ENCODE data around the gene PRAMEF5. TPM values are rescaled to one million over a fixed set of nuclear protein-coding genes. Genes with fewer than 3 reads are reported as not detected.
"Not testable (repeated sequence)": the region's sequence is repeated elsewhere in the genome, so short reads cannot be mapped to it uniquely, and the experiment has no call there.

The PRAMEF5 gene
- polyA plus RNA-seq, 3 donors: not detected

DNA sequence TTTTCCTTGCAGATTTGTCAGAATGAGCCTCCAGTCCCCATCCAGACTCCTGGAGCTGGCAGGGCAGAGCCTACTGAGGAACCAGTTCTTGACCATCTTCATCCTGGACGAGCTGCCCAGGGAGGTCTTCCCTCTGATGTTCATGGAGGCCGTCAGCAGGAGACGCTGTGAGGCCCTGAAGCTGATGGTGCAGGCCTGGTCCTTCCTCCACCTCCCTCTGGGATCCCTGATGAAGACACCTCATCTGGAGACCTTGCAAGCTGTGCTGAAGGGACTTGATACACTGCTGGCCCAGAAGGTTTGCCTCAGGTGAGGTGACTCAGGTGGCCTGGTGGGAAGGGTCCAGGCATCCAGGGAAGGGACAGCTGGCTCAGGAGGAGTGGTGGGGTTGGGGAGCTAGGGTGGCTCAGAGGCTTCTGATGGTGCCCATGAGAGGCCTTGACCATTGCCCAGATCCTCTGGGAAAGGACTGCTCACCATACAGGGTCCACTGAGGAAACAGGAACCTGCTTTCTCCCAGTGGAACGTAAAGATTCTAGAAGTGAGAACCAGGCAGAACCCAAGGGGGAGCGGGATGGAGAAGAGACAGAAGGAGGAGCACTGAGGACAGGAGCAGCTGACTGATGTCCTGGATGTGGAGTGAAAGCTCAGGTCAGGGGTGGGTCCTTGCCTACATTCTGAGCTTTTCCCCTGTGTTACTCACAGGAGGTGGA lies 8.0 kb upstream of the PRAMEF5 start:
- not testable (repeated sequence) for DNase-seq (ENCODE audit: extremely low read depth in 1 of 11, low read depth in 9 of 11, low spot score in 4 of 11)

DNA sequence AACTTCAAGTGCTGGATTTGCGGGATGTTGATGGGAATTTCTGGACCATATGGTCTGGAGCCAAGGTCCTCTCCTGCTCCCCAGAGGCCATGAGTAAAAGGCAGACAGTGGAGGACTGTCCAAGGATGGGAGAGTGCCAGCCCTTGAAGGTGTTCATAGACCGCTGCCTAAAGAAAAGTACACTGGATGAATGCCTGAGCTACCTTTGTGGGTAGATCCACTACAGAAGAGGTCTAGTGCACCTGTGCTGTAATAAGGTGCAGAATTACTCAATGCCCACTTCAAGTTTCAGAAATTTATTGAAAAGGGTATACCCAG lies 7.5 kb upstream of the PRAMEF5 start:
- not testable (repeated sequence) for DNase-seq (ENCODE audit: extremely low read depth in 1 of 11, low read depth in 9 of 11, low spot score in 4 of 11)

DNA sequence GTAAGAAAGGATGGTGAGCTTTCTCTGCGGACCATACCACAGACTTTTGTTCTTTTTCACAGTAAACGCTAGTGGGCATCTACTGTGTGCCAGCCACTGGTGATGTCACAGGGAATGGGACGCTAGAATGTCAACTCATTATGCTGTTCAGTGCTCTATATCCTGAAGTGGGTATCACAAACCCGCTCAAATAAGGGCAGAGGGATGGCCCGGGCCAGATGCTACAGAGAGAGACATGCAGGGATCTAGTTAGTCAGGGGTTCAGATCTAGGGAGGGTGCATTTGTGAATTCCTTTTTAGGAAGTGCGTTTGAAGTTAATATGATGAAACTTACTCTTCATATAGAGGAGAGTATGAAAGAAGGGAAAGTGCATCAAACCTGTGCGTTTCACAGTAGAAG lies 6.9 kb upstream of the PRAMEF5 start:
- DNase-seq (ENCODE audit: extremely low read depth in 1 of 11, low read depth in 9 of 11, low spot score in 4 of 11): not testable (repeated sequence)

DNA sequence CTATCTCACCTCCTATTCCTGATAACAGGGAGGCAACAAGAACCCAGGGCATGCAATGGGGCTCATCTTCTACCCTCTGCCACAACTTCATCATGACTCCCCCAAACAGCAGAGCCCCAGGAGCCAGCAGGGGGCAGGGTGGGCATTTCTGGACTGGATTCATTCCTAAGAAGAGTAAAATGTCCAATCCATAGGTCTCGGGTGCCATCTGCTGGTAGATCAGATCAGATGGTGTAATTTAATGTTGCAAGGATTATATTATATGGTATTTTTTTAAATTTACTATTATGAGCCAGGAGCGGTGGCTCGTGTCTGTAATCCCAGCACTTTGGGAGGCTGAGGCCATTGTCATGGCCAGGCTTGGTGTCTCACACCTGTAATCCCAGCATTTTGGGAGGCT lies 11.1 kb downstream of the PRAMEF5 start:
- DNase-seq (ENCODE audit: extremely low read depth in 1 of 11, low read depth in 9 of 11, low spot score in 4 of 11): not testable (repeated sequence)

DNA sequence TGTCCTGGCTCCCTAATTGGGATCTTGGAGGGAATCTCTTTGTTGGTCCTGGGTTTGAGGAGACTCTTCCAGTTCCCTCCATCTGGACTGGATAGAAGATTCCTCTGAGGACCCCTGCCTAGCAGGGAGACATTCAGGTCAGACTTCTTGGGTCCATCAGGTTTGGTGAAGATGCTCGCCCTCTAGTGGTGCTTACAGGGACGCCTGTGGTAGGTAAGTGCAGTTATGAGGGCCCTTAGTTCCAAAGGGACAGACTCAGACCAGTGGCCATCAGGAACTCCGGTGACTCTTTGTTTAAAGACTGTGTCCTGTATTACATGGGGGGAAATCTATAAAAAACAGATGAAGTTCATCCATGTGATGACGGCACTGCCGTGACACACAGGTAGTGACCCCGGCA lies 23.0 kb downstream of the PRAMEF5 start:
- DNase-seq (ENCODE audit: extremely low read depth in 1 of 11, low read depth in 9 of 11, low spot score in 4 of 11): not testable (repeated sequence)

DNA sequence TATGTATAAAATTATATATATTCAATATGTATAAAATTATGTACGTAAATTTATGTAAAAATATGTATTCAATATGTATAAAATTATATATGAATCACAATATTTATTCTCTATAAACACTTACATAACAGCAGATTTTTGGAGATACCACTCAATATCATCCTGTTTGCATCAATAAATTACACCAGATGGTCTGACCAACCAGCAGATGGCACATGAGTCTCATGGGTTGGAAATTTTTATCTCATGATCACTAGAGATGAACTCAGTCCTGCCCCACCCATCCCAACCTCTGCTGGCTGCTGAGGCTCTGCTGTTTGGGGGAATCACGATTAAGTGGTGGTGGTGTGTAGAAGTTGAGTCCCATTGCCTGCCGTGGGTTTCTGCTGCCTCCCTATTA lies 25.6 kb downstream of the PRAMEF5 start:
- DNase-seq (ENCODE audit: extremely low read depth in 1 of 11, low read depth in 9 of 11, low spot score in 4 of 11): not testable (repeated sequence)

DNA sequence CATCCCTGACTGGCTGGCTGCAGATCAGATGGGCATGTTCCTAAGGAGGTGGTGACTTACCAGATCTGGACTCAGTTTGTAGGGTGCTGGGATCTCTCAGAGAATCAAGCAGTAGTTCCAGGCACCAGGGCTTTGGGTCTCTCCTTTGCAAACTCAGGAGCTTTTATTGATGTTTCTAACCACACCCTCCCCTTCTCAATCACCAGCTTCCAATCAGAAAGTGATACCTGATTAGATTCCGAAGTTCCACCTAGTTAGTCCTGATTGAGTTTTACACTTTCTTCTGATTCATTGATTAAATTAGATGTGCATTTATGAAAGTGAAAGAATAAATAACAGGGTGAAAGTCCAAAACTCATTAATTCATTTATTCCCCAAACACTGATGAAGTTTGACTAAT lies 31.0 kb downstream of the PRAMEF5 start, which contains the start of gene PRAMEF8:
TSS of gene PRAMEF8 (minus strand) at position 101 of the 400 bp plus-strand sequence. CDS start 1,046 bp downstream, outside the sequence.
- not testable (repeated sequence) for DNase-seq (ENCODE audit: extremely low read depth in 1 of 11, low read depth in 9 of 11, low spot score in 4 of 11)

DNA sequence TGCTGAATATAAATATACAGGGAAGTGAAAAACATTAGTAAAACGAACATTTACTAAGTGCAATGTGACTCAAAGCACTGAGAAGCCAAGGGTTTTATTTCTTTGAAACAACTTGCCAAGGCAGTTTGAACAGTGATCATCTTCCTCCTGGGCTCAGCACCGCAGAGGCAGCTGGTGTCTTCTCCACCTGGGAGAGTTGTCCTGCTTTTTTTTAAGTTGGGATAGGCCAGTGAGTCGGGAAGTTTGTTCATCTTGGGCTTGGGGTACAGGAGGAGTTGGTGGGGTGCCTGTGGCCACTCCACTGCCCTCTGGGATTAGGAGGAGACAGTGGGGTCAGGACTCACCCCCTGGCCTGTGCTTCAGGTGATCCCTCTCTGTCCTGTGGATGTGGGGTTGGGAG lies 35.0 kb downstream of the PRAMEF5 start:
- DNase-seq (ENCODE audit: extremely low read depth in 1 of 11, low read depth in 9 of 11, low spot score in 4 of 11): not testable (repeated sequence)

DNA sequence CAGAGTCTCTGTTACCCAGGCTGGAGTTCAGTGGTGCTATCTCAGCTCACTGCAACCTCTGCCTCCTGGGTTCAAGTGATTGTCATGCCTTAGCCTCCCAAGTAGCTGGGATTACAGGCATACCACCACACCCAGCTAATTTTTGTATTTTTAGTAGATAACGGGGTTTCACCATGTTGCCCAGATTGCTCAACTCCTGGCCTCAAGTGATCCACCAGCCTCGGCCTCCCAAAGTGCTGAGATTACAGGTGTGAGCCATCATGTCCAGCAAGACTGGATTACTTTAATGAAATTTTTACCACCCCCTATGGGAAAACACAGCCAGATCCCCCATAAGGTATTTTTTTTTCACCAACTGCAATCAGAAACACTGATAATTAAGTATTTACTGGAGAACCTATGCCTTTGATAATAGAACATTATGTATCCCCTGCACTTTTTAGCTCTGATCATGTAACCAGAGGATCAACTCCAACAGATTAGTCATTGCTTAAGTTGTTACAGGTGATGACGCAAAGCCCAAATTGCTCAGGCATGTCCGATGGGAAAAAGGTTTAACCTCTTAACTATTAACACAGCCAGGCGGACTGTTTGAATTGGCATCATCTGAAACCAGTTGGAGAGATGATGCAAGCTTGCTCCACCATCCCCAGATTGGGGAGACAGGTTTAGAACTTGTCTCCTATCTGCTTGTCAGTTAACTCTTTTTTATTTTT lies 43.4 kb downstream of the PRAMEF5 start:
- DNase-seq (ENCODE audit: extremely low read depth in 1 of 11, low read depth in 9 of 11, low spot score in 4 of 11): not testable (repeated sequence)

DNA sequence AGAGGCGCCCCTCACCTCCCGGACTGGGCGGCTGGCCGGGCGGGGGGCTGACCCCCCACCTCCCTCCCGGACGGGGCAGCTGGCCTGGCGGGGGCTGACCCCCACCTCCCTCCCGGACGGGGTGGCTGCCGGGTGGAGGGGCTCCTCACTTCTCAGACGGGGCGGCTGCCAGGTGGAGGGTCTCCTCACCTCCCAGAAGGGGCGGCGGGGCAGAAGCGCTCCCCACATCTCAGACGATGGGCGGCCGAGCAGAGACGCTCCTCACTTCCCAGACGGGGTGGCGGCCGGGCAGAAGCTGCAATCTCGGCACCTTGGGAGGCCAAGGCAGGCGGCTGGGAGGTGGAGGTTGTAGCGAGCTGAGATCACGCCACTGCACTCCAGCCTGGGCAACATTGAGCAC lies 44.7 kb downstream of the PRAMEF5 start:
- DNase-seq (ENCODE audit: extremely low read depth in 1 of 11, low read depth in 9 of 11, low spot score in 4 of 11): not testable (repeated sequence)

DNA sequence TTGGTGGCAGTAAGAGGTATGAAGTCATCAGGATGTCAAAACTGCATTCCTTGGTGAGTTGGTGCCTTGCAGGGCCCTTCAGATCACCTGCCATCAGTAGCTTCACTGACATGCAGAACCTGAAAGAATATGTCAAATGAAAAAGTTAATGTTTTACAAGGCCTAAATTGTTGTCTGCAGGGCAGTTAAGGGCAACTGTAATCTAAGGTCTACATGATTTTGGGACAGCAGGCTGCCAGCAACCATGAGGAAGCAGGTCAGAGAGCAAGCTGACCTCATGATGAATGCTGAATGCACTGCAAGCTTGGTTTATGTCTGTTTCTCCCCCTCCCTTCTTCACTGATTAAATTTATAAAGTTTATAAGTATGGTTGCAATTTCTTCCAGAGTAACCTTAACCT lies 48.2 kb downstream of the PRAMEF5 start:
- DNase-seq (ENCODE audit: extremely low read depth in 1 of 11, low read depth in 9 of 11, low spot score in 4 of 11): not testable (repeated sequence)

DNA sequence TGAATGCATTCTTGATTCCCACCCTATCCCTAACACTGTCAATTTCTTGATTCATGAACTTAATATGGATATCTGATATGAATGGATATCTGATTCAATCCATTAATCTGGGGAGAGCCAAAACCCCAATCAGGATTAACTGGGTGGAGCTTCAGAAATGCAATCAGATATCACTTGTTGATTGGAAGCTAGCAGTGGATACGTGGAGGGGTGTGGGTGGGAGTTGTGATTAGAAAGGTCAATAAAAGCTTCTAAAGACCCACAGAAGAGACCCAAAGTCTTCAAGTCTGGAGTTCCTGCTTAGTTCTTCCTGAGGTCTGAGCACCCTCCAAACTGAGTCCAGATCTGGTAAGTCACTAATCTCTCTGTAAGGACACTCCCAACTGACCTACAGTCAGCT lies 49.2 kb downstream of the PRAMEF5 start, which contains the start of gene PRAMEF33:
TSS of gene PRAMEF33 (plus strand) at position 301 of the 400 bp plus-strand sequence. CDS start 2,416 bp downstream, outside the sequence.
- DNase-seq (ENCODE audit: extremely low read depth in 1 of 11, low read depth in 9 of 11, low spot score in 4 of 11): not testable (repeated sequence)

Other genes starting within 250 kb of the PRAMEF5 start
- gene PRAMEF27, start 197.6 kb upstream of the PRAMEF5 start, polyA plus RNA-seq (ENCODE audit: insufficient read length in 3 of 3): not detected
- not detected for gene HNRNPCL3, start 193.4 kb upstream of the PRAMEF5 start, polyA plus RNA-seq (ENCODE audit: insufficient read length in 3 of 3)
- not detected for gene PRAMEF25, start 183.4 kb upstream of the PRAMEF5 start, polyA plus RNA-seq (ENCODE audit: insufficient read length in 3 of 3)
- gene HNRNPCL2, start 137.3 kb upstream of the PRAMEF5 start, polyA plus RNA-seq (ENCODE audit: insufficient read length in 3 of 3): under 1 TPM in 1 of 3 donors, not detected in 2; 0.17 TPM
- not detected for gene PRAMEF26, start 98.2 kb upstream of the PRAMEF5 start, polyA plus RNA-seq (ENCODE audit: insufficient read length in 3 of 3)
- under 1 TPM; 0.19 to 0.53 (median 0.35) TPM for gene HNRNPCL4, start 88.6 kb upstream of the PRAMEF5 start, polyA plus RNA-seq (ENCODE audit: insufficient read length in 3 of 3)
- not detected for gene PRAMEF9, start 82.3 kb upstream of the PRAMEF5 start, polyA plus RNA-seq (ENCODE audit: insufficient read length in 3 of 3)
- gene PRAMEF13, start 52.8 kb upstream of the PRAMEF5 start, polyA plus RNA-seq (ENCODE audit: insufficient read length in 3 of 3): not detected
- gene PRAMEF18, start 28.0 kb upstream of the PRAMEF5 start, polyA plus RNA-seq (ENCODE audit: insufficient read length in 3 of 3): not detected
- not detected for gene PRAMEF8, start 30.9 kb downstream of the PRAMEF5 start, polyA plus RNA-seq (ENCODE audit: insufficient read length in 3 of 3)
- gene PRAMEF33, start 49.3 kb downstream of the PRAMEF5 start, polyA plus RNA-seq (ENCODE audit: insufficient read length in 3 of 3): not detected
- gene PRAMEF15, start 61.4 kb downstream of the PRAMEF5 start, polyA plus RNA-seq (ENCODE audit: insufficient read length in 3 of 3): not detected
- gene PRAMEF14, start 92.9 kb downstream of the PRAMEF5 start, polyA plus RNA-seq (ENCODE audit: insufficient read length in 3 of 3): not detected
- gene PRAMEF19, start 117.7 kb downstream of the PRAMEF5 start, polyA plus RNA-seq (ENCODE audit: insufficient read length in 3 of 3): not detected
- gene PRAMEF17, start 135.4 kb downstream of the PRAMEF5 start, polyA plus RNA-seq (ENCODE audit: insufficient read length in 3 of 3): not detected
- gene PRAMEF20, start 156.3 kb downstream of the PRAMEF5 start, polyA plus RNA-seq (ENCODE audit: insufficient read length in 3 of 3): not detected